GM18868 (cell line): ENCODE measurements around the gene LARP6.
A peak's percentile ranks its signal among the peaks of the same experiment; 100 is the strongest.
"Not testable (repeated sequence)": the region's sequence is repeated elsewhere in the genome, so short reads cannot be mapped to it uniquely, and the experiment has no call there.

ENCODE experiments used
- ATAC-seq: cut with Tn5 transposase; IDR thresholded peaks from one replicate; pipeline ENCODE4 v1.9.1; 2021; ENCODE audit warnings: mild to moderate bottlenecking, moderate library complexity; ENCODE audit not compliant: unreplicated experiment

LARP6 gene

DNA sequence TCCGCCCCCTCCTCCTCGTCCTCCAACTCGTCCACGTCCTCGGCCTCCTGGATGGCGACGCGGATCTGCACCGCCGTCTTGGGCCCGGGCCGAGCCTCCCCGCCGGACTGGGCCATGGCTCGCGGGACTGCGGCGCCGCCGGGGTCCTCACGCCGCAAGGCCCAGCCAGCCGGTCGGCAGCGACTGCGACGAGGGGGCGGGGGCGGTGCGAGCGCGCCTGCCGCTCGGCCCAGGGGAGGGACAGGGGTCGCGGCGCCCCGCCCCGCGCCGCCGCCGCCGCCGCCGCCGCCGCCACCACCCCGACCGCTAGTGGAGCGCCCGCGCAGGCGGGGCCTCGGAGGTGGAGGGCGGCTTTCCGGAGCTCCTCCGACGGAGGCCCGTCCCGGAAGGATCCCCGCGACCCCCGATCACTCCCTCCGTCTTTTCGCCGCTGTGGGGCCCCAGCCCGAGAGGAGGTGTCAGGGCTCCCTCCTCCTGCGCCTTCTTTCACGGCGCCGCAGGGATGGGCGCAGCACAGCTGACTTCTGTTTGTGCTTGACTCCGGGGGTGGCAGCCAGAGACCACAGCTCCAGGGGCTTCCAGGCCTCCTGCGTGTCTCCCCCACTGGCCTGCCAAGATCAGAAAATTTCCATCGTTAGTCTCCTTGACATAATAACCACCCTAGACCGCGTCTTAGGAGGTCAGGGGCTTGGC, at the start of gene LARP6:
Gene LARP6 (minus strand): TSS at position 185 of the 693 bp plus-strand sequence. CDS start 69 bp downstream, at position 116.
- ATAC-seq: peak; percentile 58

DNA sequence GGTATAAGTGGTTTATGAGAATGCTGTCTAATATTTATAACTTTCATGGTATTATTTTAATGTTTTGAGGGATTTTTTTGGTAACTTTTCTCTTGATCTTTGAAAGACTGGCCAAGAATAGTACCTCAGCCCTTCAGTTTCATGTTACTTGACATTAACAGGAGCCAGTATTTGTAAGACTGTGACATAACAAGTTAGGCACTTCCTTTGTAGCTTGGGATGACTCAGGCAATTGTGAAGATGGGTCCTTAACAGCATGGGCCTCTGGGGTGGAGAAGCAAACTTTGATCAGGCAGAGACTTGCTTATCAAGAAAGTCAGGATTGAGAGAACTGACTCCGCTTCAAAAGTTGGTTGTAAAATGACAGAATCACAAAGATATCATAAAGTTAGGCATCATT, 48.1 kb upstream of the LARP6 start:
- no peak for ATAC-seq

DNA sequence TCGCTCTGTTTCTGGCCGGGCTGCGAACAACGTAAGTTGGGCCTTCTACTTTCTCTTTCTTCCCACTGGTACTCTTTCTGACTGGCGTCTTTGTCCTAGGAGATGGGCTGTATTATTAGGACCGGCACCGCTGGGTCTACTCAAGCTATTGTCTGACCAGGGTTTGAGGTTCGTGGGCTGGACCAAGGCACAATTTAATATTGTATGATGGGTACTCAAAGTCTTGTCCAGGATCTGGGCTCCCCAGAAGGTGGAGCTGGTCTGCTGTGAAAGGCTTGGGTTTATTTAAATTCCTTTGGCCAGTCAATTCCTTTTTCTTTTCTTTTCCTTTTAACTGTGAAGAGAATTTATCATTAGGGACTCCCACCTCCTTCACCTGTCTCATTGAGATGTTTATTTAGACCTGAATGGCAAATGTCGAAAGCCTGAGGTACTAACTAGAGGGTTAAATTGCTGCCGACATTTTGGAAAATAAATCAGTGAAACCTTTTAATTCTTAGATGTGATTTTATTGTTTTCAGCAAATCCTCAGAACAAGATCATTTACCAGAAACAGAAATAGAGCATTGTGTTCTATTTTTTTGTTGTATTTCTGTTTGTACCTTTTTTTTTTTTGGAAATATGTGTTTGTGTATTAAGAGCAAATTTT, 39.1 kb upstream of the LARP6 start:
- ATAC-seq: peak; percentile 26

GRCh38 chr15:70892002-70892911, 38.3 kb upstream of the LARP6 start, which contains the start of the genes LRRC49 and THAP10:
TSS of gene LRRC49 (plus strand) at chr15:70892826. CDS start at chr15:70892895, 69 bp downstream.
TSS of gene THAP10 (minus strand) at chr15:70892433. CDS start at chr15:70892272, 161 bp downstream.
- ATAC-seq: peak; percentile 76

DNA sequence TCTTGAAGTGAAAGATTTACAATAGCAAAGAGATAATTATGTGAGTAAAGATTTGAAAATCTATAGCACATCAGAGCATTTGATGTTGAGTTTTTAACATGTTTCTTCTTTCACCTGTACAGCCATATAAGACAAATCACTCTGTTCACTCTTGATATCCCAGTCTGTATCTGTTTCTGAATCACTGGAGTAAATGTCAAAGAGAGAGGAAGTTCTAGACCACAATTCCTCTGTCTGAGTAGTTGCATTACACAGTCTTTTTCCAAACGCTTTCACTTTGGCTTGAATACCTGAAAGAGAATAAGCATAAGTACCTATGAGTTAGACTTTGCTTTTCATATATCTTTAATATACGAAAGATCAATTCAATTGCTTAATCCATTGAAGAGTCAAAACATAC, 28.4 kb upstream of the LARP6 start:
- ATAC-seq: no peak

- no peak for ATAC-seq
Measured at GRCh38 chr15:70880781-70881180, 26.8 kb upstream of the LARP6 start.

- no peak for ATAC-seq
Measured at GRCh38 chr15:70879401-70879800, 25.4 kb upstream of the LARP6 start.

- ATAC-seq: no peak
Measured at GRCh38 chr15:70876683-70877082, 22.7 kb upstream of the LARP6 start.

GRCh38 chr15:70876011-70876410, 22.1 kb upstream of the LARP6 start:
- ATAC-seq: no peak

DNA sequence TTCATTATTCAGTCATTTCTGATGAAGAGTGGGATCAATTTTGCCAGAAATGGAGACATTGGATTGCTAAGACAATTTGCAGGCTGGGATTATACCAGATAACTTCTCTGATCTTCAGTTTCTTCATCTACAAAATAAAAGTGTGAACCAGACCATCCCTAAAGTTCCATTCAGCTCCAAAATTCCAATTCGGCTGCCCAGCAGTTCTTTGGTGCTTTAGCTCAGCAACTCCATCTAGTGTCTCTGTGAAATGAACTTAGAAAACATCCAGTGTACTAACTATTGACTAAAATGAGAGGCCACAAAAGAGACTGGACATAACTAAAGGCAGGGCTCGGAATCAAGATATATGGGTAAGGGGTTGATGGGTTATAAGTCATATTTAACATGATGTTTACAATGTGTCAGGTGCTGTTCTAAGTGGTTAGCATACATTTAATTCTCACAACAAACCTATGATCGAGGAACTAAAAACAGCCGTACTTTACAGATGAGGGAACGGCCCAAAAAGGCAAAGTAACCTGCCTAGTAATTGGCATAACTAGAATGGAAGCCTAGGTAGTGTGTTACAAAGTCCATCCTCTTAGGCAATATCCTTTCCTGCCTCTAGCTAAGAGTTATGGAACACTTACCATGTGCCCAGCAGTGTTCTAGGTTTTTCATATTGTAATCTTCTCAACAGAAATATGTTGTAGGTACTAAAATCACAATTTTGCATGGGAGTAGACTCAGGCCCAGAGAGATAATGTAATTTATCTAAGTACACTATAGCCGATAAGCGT, 21.2 kb upstream of the LARP6 start:
- ATAC-seq: no peak

DNA sequence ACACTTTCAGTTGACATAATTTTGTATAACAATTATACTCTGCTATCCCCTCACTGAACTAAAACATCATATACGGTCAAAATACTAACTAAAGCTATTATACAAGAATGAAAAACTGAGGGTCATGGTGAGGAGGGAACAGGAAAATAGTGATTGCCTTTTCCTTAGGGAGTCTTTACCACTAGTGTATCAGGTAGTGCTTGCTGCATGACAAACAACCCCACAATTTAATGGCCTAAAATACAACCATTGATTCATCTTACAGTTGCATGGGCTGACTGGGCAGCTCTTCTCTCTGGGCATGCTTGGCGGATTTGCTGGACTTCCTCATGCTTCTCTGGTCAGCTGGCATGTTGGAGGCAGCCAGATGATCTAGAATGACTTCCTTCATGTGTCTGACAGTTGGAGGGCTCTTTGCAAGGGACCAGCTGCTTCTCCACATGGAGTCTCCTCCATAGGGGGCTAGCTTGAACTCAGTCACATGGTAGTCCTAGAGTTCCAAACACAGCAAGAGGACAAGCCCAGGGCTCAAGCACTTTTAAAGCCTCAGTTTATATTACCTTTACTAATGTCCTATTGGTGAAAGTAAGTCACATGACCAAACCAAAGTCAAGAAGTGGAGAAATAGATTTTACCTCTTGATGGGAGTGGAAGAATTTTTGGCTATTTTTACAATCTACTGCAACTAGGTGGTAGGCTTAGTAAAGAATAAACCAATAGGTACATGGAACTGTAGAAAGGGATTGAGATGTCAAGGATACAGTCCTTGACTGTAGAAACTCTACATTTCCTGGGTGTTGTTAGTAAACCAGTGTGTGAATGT, 19.5 kb upstream of the LARP6 start:
- ATAC-seq: no peak

DNA sequence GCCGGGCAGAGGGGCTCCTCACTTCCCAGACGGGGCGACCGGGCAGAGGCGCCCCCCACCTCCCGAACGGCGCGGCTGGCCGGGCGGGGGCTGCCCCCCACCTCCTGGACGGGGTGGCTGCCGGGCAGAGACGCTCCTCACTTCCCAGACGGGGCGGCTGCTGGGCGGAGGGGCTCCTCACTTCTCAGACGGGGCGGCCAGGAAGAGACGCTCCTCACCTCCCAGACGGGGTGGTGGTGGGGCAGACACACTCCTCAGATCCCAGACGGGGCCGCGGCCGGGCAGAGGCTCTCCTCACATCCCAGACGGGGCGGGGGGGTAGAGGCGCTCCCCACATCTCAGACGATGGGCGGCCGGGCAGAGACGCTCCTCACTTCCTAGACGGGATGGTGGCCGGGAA, 17.5 kb upstream of the LARP6 start:
- ATAC-seq: not testable (repeated sequence)

- no peak for ATAC-seq
Measured at GRCh38 chr15:70870051-70870450, 16.1 kb upstream of the LARP6 start.

DNA sequence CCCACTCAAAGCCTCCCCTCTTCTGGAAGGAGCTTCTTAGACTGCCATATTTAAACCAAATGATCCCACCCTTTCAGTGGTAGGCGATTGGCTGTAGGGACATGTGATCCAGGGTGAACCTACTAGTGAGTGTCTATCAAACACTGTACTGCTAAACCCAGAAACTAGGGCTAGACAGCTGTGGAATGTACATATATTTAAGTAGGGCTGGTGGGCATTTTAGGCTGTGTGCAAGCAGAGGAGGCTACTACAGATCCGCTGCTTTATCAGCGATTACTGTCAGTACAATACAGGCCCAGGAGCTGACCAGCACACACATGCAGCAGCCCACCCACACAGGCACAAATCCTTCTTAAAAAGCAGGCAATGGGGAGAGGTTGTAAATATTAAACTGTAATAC, 15.4 kb upstream of the LARP6 start:
- ATAC-seq: no peak

DNA sequence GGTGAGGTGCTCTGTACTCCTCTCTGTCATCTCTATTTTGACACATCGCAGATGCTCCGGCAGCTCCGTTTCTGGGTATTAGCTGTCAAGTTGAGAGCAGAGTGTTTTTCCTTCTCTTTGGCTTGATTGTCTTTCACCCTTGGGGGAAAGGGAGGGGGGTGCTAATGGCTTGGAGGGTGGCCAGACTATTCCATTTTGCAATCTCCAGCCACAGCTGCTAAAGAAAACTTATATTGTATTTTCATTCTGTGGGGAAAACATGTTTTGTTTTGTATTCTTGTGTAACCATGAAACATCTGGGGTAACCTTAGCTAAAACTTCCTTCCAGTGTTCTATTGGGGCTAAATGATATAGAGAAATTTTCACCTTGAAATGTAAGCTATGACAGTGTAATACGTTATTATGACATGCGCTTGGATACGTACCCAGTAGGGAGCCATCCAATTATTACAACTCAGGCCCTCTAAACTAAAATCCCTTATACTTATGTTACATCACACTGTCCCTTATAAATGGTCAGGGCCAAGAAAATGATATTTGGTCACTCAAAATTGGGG, 14.0 kb upstream of the LARP6 start:
- ATAC-seq: no peak

- no peak for ATAC-seq
Measured at GRCh38 chr15:70866982-70867641, 13.2 kb upstream of the LARP6 start.

DNA sequence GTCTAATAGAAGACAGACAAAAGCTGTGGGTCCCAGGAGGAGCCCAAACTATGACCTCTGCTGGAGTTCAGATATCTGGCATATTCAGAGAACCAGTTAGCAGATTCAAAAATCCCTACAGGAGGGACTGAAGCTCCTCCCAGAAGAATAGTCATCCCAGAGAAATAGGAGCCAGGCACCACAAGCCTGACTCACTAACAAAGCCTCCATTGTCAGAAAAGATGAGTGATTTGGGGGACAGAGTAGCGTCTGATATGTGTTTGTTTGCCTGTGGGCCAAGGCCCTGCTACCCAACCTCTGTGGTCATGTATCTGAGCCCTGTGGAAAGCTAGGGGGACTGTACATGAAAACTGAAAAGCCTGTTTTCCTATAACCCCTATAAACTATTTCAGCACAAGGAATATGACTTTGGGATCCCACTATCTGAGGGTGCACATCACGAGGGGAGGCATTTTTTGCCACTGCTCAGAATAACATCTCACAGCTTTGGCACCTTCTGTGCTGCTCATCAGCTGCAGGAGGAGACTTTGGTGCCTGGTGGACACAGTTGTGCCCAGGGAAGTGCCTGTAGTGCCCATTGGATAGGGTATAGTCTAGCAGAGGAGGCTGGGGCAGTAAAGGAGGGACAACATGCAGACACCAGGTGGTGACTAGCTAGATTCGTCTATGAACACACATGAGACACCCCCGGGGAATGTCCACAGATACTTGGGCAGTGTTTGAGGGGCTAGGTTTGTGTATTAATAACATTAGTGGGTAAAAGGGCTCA, 9.7 kb upstream of the LARP6 start:
- ATAC-seq: no peak

DNA sequence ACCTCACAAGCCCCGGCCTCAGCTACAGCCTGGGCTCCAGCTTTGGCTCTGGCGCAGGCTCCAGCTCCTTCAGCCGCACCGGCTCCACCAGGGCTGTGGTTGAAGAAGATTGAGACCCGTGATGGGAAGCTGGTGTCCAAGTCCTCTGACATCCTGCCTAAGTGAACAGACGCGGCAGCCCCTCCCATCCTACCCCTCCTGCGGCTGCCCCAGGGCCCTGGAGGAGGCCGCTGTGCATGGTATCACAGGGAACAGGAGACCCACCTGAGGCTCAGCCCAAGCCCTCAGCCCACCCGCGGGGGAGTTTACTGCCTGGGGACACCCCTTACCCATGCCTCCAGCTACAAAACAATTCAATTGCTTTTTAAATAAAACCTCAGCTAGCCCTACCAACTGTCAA, 6.0 kb upstream of the LARP6 start:
- no peak for ATAC-seq
